H1 (cell line): ENCODE results near the gene PES1. TPM values are rescaled to one million over a fixed set of nuclear protein-coding genes. Genes with fewer than 3 reads are reported as not detected.

Experiments
- CTCF ChIA-PET: fragments of 300-600 bp; sonication (Branson Sonifier 250); formaldehyde crosslinking; loops from one replicate; lab custom pipeline; 2021; ENCODE audit not compliant: partially characterized antibody; lab: Charles Lee
- POLR2A ChIA-PET: fragments of 300-600 bp; sonication (Branson Sonifier 250); formaldehyde crosslinking; loops from one replicate; lab custom pipeline; 2021; ENCODE audit warnings: inconsistent platforms; ENCODE audit not compliant: partially characterized antibody; lab: Charles Lee
- DNase-seq, 2 experiments: peaks; one replicate each; pipeline versions ENCODE4 v3.0.0 to v3.0.0-alpha.2; 2010 to 2022; ENCODE audit warnings: low spot score in 2 of 2, low read depth in 1 of 2, mixed read lengths in 1 of 2
- FAIRE-seq: peaks from 2 replicates; lab custom pipeline; 2011; peaks lifted over from hg19 to GRCh38; lab: Jason Lieb, UNC
- H2AFZ ChIP-seq: 2 replicates; pipeline ENCODE4 v1.8.1; 2012; ENCODE audit warnings: low read length, inconsistent platforms
- H2AK5ac ChIP-seq: 2 replicates; pipeline ENCODE4 v1.6.1; 2013; ENCODE audit warnings: low read depth, low read length
- H2BK120ac ChIP-seq: replicated peaks from 2 replicates; pipeline ENCODE3; 2013; ENCODE audit warnings: low read depth, low read length, inconsistent platforms
- H2BK12ac ChIP-seq: 2 replicates; pipeline ENCODE4 v1.6.1; 2013; ENCODE audit warnings: low read depth, low read length
- H2BK15ac ChIP-seq: 2 replicates; pipeline ENCODE4 v1.6.1; 2013; ENCODE audit warnings: low read length
- H2BK20ac ChIP-seq: 2 replicates; pipeline ENCODE4 v1.6.1; 2013; ENCODE audit warnings: low read length
- H2BK5ac ChIP-seq: 2 replicates; pipeline ENCODE4 v1.6.1; 2013; ENCODE audit warnings: low read depth, low read length
- H3K14ac ChIP-seq: 2 replicates; pipeline ENCODE4 v1.6.1; 2013; ENCODE audit warnings: inconsistent platforms; ENCODE audit not compliant: insufficient read length
- H3K18ac ChIP-seq: 2 replicates; pipeline ENCODE4 v1.6.1; 2013; ENCODE audit warnings: low read length; ENCODE audit errors: extremely low read depth
- H3K23ac ChIP-seq: 2 replicates; pipeline ENCODE4 v1.6.1; 2013; ENCODE audit warnings: inconsistent platforms; ENCODE audit not compliant: insufficient read length
- H3K23me2 ChIP-seq: 2 replicates; pipeline ENCODE4 v1.6.1; 2013; ENCODE audit warnings: low read depth, low read length
- H3K27ac ChIP-seq: 2 replicates; pipeline ENCODE4 v1.6.1; 2011; ENCODE audit warnings: low read depth, low read length, inconsistent platforms
- H3K27me3 ChIP-seq, 4 experiments: replicated peaks in 1 of 4; 1 replicate in 1 of 4; 2 replicates in 3 of 4; pipeline versions ENCODE4 v1.6.1 to v1.8.1; 2011 to 2013; ENCODE audit warnings: low read length in 3 of 4, mild to moderate bottlenecking in 3 of 4, inconsistent platforms in 2 of 4, mixed read lengths in 2 of 4, moderate library complexity in 1 of 4; ENCODE audit not compliant: control insufficient read depth in 3 of 4, insufficient read depth in 3 of 4; ENCODE audit errors: extremely low read depth in 1 of 4
- H3K36me3 ChIP-seq, 4 experiments: 2 replicates each; pipeline versions ENCODE4 v1.6.1 to v1.8.1; 2011 to 2013; ENCODE audit warnings: mild to moderate bottlenecking in 4 of 4, low read length in 3 of 4, moderate library complexity in 2 of 4, control low read depth in 1 of 4, inconsistent platforms in 1 of 4; ENCODE audit not compliant: insufficient read depth in 4 of 4, control insufficient read depth in 2 of 4
- H3K4ac ChIP-seq: replicated peaks from 2 replicates; pipeline ENCODE3; 2013; ENCODE audit warnings: low read length, low read depth, mixed read lengths, inconsistent platforms; ENCODE audit not compliant: insufficient read length
- H3K4me1 ChIP-seq, 4 experiments: replicated peaks in 1 of 4; 1 replicate in 1 of 4; 2 replicates in 3 of 4; pipeline versions ENCODE4 v1.6.1 to v1.8.1; 2011 to 2013; ENCODE audit warnings: low read length in 3 of 4, inconsistent platforms in 2 of 4, mixed read lengths in 1 of 4; ENCODE audit not compliant: insufficient read depth in 4 of 4, control insufficient read depth in 3 of 4
- H3K4me2 ChIP-seq, 2 experiments: 2 replicates each; pipeline versions ENCODE4 v1.6.1 to v1.8.1; 2011 to 2013; ENCODE audit warnings: low read depth in 2 of 2, low read length in 2 of 2, control low read depth in 1 of 2, inconsistent platforms in 1 of 2, mild to moderate bottlenecking in 1 of 2; ENCODE audit not compliant: insufficient read depth in 1 of 2
- H3K4me3 ChIP-seq, 4 experiments: fragments of 200-600, 300-600 bp in 1 of 4; sonication (generic), shearing (Covaris generic), sonication (Bioruptor Twin) in 1 of 4; 2 replicates each; pipeline versions ENCODE4 v1.5.1 to v1.8.1; 2011 to 2016; ENCODE audit warnings: low read length in 4 of 4, low read depth in 3 of 4, control low read depth in 2 of 4, inconsistent platforms in 2 of 4, mild to moderate bottlenecking in 2 of 4, mixed read lengths in 1 of 4, moderate library complexity in 1 of 4; ENCODE audit not compliant: insufficient read depth in 2 of 4; ENCODE audit errors: extremely low read depth in 1 of 4
- H3K56ac ChIP-seq: replicated peaks from 2 replicates; pipeline ENCODE3; 2013; ENCODE audit warnings: low read depth, mild to moderate bottlenecking, mixed read lengths, low read length, inconsistent platforms; ENCODE audit not compliant: insufficient read length
- H3K79me1 ChIP-seq: 2 replicates; pipeline ENCODE4 v1.6.1; 2013; ENCODE audit warnings: low read depth, low read length, control low read depth
- H3K79me2 ChIP-seq, 2 experiments: 2 replicates each; pipeline versions ENCODE4 v1.6.1 to v1.8.1; 2012 to 2013; ENCODE audit warnings: low read length in 2 of 2, mild to moderate bottlenecking in 2 of 2, inconsistent platforms in 1 of 2; ENCODE audit not compliant: insufficient read depth in 2 of 2, control insufficient read depth in 1 of 2
- H3K9ac ChIP-seq, 4 experiments: replicated peaks in 1 of 4; 1 replicate in 1 of 4; 2 replicates in 3 of 4; pipeline versions ENCODE4 v1.6.1 to v1.8.1; 2011 to 2013; ENCODE audit warnings: low read depth in 3 of 4, low read length in 3 of 4, control low read depth in 2 of 4, mild to moderate bottlenecking in 2 of 4, moderate library complexity in 2 of 4, inconsistent platforms in 1 of 4; ENCODE audit errors: extremely low read depth in 1 of 4
- H3K9me3 ChIP-seq, 2 experiments: 2 replicates each; pipeline versions ENCODE4 v1.6.1 to v1.8.1; 2012 to 2013; ENCODE audit warnings: mild to moderate bottlenecking in 2 of 2, moderate library complexity in 2 of 2, control low read depth in 1 of 2, inconsistent platforms in 1 of 2, low read depth in 1 of 2, low read length in 1 of 2, mixed read lengths in 1 of 2; ENCODE audit not compliant: insufficient read depth in 2 of 2
- H4K20me1 ChIP-seq, 2 experiments: replicated peaks in 1 of 2; 2 replicates each; pipeline versions ENCODE3 to v1.8.1; 2011 to 2013; ENCODE audit warnings: inconsistent platforms in 2 of 2, low read length in 2 of 2, mild to moderate bottlenecking in 1 of 2; ENCODE audit not compliant: insufficient read depth in 2 of 2, control insufficient read depth in 1 of 2
- H4K5ac ChIP-seq: 2 replicates; pipeline ENCODE4 v1.6.1; 2013; ENCODE audit warnings: low read length, low read depth, mixed read lengths, inconsistent platforms; ENCODE audit not compliant: insufficient read length
- H4K8ac ChIP-seq: 2 replicates; pipeline ENCODE4 v1.8.0; 2013; ENCODE audit warnings: mild to moderate bottlenecking, moderate library complexity, low read length, inconsistent platforms; ENCODE audit not compliant: insufficient read depth; ENCODE audit errors: extremely low read depth
- H4K91ac ChIP-seq: replicated peaks from 2 replicates; pipeline ENCODE3; 2013; ENCODE audit warnings: low read length, mixed read lengths, inconsistent platforms; ENCODE audit not compliant: insufficient read length
- BACH1 ChIP-seq: IDR thresholded peaks from 2 replicates; pipeline ENCODE4 v1.6.1; 2012; ENCODE audit warnings: low read length, improper control_type of control experiment
- CEBPB ChIP-seq: IDR thresholded peaks from 2 replicates; pipeline ENCODE4 v1.6.1; 2012; ENCODE audit warnings: low read depth, low read length
- GABPA ChIP-seq: IDR thresholded peaks from 2 replicates; pipeline ENCODE4 v1.6.1; 2011; ENCODE audit warnings: mild to moderate bottlenecking, low read length, moderate library complexity, borderline replicate concordance; ENCODE audit not compliant: insufficient read depth
- MAFK ChIP-seq: IDR thresholded peaks from 2 replicates; pipeline ENCODE4 v1.6.1; 2012; ENCODE audit warnings: low read depth, mild to moderate bottlenecking, improper control_type of control experiment, low read length
- NRF1 ChIP-seq: IDR thresholded peaks from 2 replicates; pipeline ENCODE4 v1.6.1; 2011; ENCODE audit warnings: mild to moderate bottlenecking, low read depth, low read length, improper control_type of control experiment
- PHF8 ChIP-seq: fragments of 200-600 bp; sonication (generic); conservative IDR thresholded peaks from 2 replicates; pipeline ENCODE4 v1.7.1; 2012; ENCODE audit warnings: low read depth, mild to moderate bottlenecking, inconsistent platforms, low read length, moderate library complexity
- POLR2AphosphoS5 ChIP-seq: IDR thresholded peaks from 2 replicates; pipeline ENCODE4 v1.6.1; 2011; ENCODE audit warnings: low read depth, low read length
- RBBP5 ChIP-seq: IDR thresholded peaks from 2 replicates; pipeline ENCODE4 v1.7.1; 2012; ENCODE audit warnings: low read depth, mild to moderate bottlenecking, inconsistent platforms, low read length, moderate library complexity, borderline replicate concordance
- SP1 ChIP-seq: IDR thresholded peaks from 2 replicates; pipeline ENCODE4 v1.6.1; 2011; ENCODE audit warnings: low read depth, low read length
- SP2 ChIP-seq: IDR thresholded peaks from 2 replicates; pipeline ENCODE4 v1.6.1; 2012; ENCODE audit warnings: mild to moderate bottlenecking, low read length, inconsistent platforms
- SP4 ChIP-seq: IDR thresholded peaks from 2 replicates; pipeline ENCODE4 v1.6.1; 2012; ENCODE audit warnings: low read length, inconsistent platforms
- SUZ12 ChIP-seq: fragments of 200-600 bp; sonication (generic); IDR thresholded peaks from 2 replicates; pipeline ENCODE4 v1.6.1; 2012; ENCODE audit warnings: mild to moderate bottlenecking, inconsistent platforms, low read length, moderate library complexity, mixed read lengths
- TEAD4 ChIP-seq: IDR thresholded peaks from 2 replicates; pipeline ENCODE4 v1.6.1; 2012; ENCODE audit warnings: low read depth, low read length, inconsistent platforms, mixed read lengths
- YY1 ChIP-seq: IDR thresholded peaks from 2 replicates; pipeline ENCODE4 v1.6.1; 2011; ENCODE audit warnings: low read depth, mild to moderate bottlenecking, low read length
- whole genome bisulfite sequencing, 2 experiments: shearing (Covaris generic) in 1 of 2; methylation state at CpG; one replicate each; pipeline versions ENCODE4 v1.1.6 to v1.1.7; 2013 to 2015; ENCODE audit warnings: low lambda C conversion rate in 2 of 2, mixed read lengths in 2 of 2, inconsistent platforms in 1 of 2, low coverage in 1 of 2, missing lambda C conversion rate in 1 of 2; ENCODE audit not compliant: insufficient replicate concordance in 2 of 2, insufficient coverage in 1 of 2, insufficient read length in 1 of 2; ENCODE audit errors: extremely low coverage in 1 of 2, missing lambda C conversion rate in 1 of 2; 5-methylcytosine and 5-hydroxymethylcytosine counted together
- polyA plus RNA-seq, 7 experiments: library from polyadenylated mRNA; depleted of rRNA in 3 of 7; stranded (reverse) in 5 of 7; unstranded in 2 of 7; fragments of >200 nt in 5 of 7; fragments of 200-250 nt in 2 of 7; gene quantifications; 1 replicate in 5 of 7; 2 replicates in 1 of 7; 4 replicates in 1 of 7; pipeline versions ENCODE4 v1.2.1 to v1.2.3, GENCODE V29; 2011 to 2013; ENCODE audit warnings: missing spikeins in 2 of 7, mixed read lengths in 2 of 7
- total RNA-seq: library from RNA; stranded (reverse); fragmentation: NEBNext Ultra II Directional; extraction: Animal tissue kit (Norgen Biotek cat#: 25700); gene quantifications from 2 replicates; pipeline ENCODE4 v1.2.1, GENCODE V29; 2021

Gene PES1
- total and polyA plus RNA-seq, 2 of the 8 experiments (the other 6 are each of a cell fraction or from before 2014, with no cell fraction given): 121 to 191 TPM

- no peak overlapping the region for H2BK5ac ChIP-seq
- H3K4me2 ChIP-seq: no peak overlapping the region
- peaks cover 0 to 2% of the 10 kb centered on the region in 2 experiments for H4K20me1 ChIP-seq
- H3K56ac ChIP-seq: no peak overlapping the region
- H3K23me2 ChIP-seq: no peaks in the 10 kb centered on the region
- no peak for DNase-seq
- FAIRE-seq: no peak
- H2AK5ac ChIP-seq: no peak overlapping the region
- no peak overlapping the region for H3K14ac ChIP-seq
- no peak overlapping the region for H4K91ac ChIP-seq
- no peaks in the 10 kb centered on the region for H3K36me3 ChIP-seq
- H4K8ac ChIP-seq: no peak overlapping the region
- 90% methylated on average over 3 of the region's 3 CpGs; no CpG with 5 or more reads in 1 of the 2 experiments for whole genome bisulfite sequencing, 2 experiments
- no peak for TF ChIP-seq SUZ12
- no peak for TF ChIP-seq RBBP5
- no peak for TF ChIP-seq NRF1
- no peak for TF ChIP-seq MAFK
- no peak for TF ChIP-seq SP4
- TF ChIP-seq BACH1: no peak
- no peak for TF ChIP-seq PHF8
- no peak for TF ChIP-seq POLR2AphosphoS5
- no peak for TF ChIP-seq GABPA
- no peak for TF ChIP-seq TEAD4
- no peak for TF ChIP-seq CEBPB
- TF ChIP-seq SP2: no peak
- no peak for TF ChIP-seq YY1
- TF ChIP-seq SP1: no peak
- TF ChIP-seq, all 59 proteins: peak for 0
- no peak overlapping the region for H2BK12ac ChIP-seq
- H2BK120ac ChIP-seq: no peak overlapping the region
- H4K5ac ChIP-seq: no peak overlapping the region
- H3K9me3 ChIP-seq: no peaks in the 10 kb centered on the region
- H3K79me1 ChIP-seq: no peaks in the 10 kb centered on the region
- H2BK15ac ChIP-seq: no peak overlapping the region
- H3K9ac ChIP-seq: no peak overlapping the region
- no peak overlapping the region for H2AFZ ChIP-seq
- POLR2A ChIA-PET: interaction anchor here (1.3 to 1.5 kb wide), 2 partner anchors 8 to 12 kb away, joined by 4 to 5 read pairs; partner anchors contain the start of gene TCN2
- no peaks in the 10 kb centered on the region for H3K4me1 ChIP-seq
- no peaks in the 10 kb centered on the region; a peak in 2 of 7 replicates for H3K27me3 ChIP-seq
- CTCF ChIA-PET: interaction anchor here (0.7 to 5.8 kb wide), 5 partner anchors 8 to 156 kb away, joined by 3 to 40 read pairs (median 3); no protein-coding TSS in a partner anchor
- H3K27ac ChIP-seq: no peak overlapping the region
- H3K4ac ChIP-seq: no peak overlapping the region
- H3K18ac ChIP-seq: no peak overlapping the region
- no peak overlapping the region for H3K23ac ChIP-seq
- no peaks in the 10 kb centered on the region for H3K79me2 ChIP-seq
- no peak overlapping the region for H3K4me3 ChIP-seq
- no peak overlapping the region for H2BK20ac ChIP-seq
Measured at GRCh38 chr22:30598986-30599385, 7.3 kb upstream of the PES1 start.
